Measurements from ENCODE around the gene DNAH6.

- TF ChIP-seq POLR2A (IDR thresholded peaks at IDR 0.05), result no peak
- TF ChIP-seq CTCF (IDR thresholded peaks at IDR 0.05), result no peak
- no peak for TF ChIP-seq POLR2AphosphoS5 (IDR thresholded peaks at IDR 0.05)
- TF ChIP-seq EP300 (IDR thresholded peaks at IDR 0.05), result no peak
Measured at GRCh38 chr2:84785950-84786349, 269.7 kb downstream of the DNAH6 start.

All from gastroesophageal sphincter (tissue), 3 donors.